T-helper 1 cell treated with Interleukin-12 subunit alpha and Interleukin-12 subunit beta and Interleukin-4 antibody, amounts not matched to agents 30 μg/mL and 1 μg/mL, for 36 hours (primary cell): Measurements from ENCODE around the gene PRXL2B.
A peak's percentile ranks its signal among the peaks of the same experiment; 100 is the strongest.

Experiments
- H3K27ac Mint-ChIP-seq: one replicate; pipeline ENCODE4 v1.8.0; 2021; ENCODE audit warnings: mild to moderate bottlenecking, mixed read lengths
- H3K27me3 Mint-ChIP-seq: one replicate; pipeline ENCODE4 v1.8.0; 2021; ENCODE audit warnings: low read depth, mixed read lengths
- H3K36me3 Mint-ChIP-seq: one replicate; pipeline ENCODE4 v1.8.0; 2021; ENCODE audit warnings: low read depth, mixed read lengths
- H3K4me1 Mint-ChIP-seq: one replicate; pipeline ENCODE4 v1.8.0; 2021; ENCODE audit warnings: low read depth, mixed read lengths
- H3K4me3 Mint-ChIP-seq: one replicate; pipeline ENCODE4 v1.8.0; 2021; ENCODE audit warnings: mild to moderate bottlenecking, moderate library complexity, mixed read lengths
- H3K9me3 Mint-ChIP-seq: one replicate; pipeline ENCODE4 v1.8.0; 2021; ENCODE audit warnings: mixed read lengths

PRXL2B gene

DNA sequence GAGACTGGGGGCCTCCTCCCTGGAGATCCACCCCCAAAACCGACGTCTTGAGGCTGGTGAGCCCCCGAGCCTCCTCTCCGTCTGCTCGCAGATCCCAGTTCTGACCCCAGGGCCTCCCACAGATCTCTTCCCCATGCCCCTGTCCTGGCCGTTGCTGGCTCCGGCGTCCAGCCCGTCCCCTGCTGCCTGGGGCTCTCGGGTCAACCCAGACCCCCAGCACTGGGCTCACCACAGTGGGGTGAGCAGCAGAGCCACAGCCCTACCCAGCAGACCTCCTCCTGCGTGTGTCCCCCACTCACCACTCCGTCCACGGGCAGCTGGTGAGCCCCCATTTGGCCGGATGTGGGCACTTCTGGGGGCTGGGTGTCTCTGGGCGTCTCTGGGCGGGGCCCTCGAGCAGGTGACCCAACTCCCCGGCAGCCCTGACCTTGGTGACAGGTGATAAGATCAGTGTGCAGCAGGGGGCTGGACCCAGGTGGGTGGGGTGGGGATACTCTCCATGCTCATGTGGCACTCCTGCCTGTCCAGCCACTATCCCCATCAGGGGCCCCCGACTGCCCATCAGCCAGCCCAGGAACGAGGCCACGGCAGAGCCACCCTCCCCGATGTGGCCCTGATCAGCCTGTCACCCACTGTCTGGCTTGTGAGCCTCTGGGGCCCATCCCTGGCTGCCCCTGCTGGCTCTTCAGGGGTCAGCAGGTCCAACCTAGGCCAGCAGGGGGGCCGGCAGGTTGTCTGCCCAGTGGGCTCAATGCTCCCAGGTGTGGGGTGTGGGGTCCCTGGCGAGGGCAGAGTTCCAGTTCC is 29.7 kb upstream of the PRXL2B start:
- Mint-ChIP-seq H3K36me3 (peaks cover 26% of the 10 kb centered on the region), H3K27me3 (no peaks in the 10 kb centered on the region), H3K4me3 (peak overlapping the region; percentile 92), H3K4me1 (peaks cover 21% of the 10 kb centered on the region), H3K27ac (peak overlapping the region; percentile 99), H3K9me3 (no peaks in the 10 kb centered on the region)

DNA sequence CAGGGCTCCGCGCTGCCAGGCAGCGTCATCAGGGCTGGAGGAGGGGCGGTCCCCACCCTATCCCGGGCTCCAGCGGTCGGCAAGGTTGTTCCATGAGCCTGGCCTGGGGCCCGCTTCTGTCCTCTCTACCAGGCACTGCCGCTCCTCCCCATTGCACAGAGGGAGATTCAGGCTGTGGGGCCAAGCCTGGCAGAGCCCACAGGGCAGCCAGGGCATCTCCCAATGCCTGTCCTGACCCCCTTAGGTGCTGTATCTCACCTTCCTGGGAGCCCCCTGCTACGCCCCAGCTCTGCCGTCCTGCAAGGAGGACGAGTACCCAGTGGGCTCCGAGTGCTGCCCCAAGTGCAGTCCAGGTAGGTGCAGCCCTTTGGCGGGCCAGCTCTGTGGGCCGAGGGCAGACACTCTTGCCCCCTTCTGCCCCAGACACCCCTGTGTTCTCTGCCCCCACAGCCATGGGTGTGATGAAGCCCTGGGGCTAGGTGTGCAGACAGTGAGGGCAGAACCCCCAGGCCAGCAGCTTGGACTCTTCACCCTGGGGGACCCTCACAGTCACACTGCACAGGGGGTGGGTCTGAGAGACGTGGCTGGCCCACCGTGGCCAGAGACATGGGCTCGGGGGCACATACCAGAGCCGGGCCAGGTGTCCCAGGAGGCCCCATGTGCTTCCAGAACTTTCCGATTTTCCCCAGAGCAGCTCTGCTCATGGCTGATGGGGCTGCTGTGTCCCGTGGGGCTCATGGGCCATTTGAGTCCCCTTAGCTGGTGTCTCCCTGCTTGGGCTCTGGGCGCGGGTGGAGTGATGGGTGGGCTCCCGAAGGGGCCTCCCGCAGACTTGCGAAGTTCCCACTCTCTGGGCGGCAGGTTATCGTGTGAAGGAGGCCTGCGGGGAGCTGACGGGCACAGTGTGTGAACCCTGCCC is 28.8 kb upstream of the PRXL2B start:
- Mint-ChIP-seq H3K4me1 (peaks cover 21% of the 10 kb centered on the region), H3K36me3 (peaks cover 26% of the 10 kb centered on the region), H3K27ac (peak overlapping the region; percentile 99), H3K9me3 (no peaks in the 10 kb centered on the region), H3K27me3 (no peaks in the 10 kb centered on the region), H3K4me3 (peak overlapping the region; percentile 92)

DNA sequence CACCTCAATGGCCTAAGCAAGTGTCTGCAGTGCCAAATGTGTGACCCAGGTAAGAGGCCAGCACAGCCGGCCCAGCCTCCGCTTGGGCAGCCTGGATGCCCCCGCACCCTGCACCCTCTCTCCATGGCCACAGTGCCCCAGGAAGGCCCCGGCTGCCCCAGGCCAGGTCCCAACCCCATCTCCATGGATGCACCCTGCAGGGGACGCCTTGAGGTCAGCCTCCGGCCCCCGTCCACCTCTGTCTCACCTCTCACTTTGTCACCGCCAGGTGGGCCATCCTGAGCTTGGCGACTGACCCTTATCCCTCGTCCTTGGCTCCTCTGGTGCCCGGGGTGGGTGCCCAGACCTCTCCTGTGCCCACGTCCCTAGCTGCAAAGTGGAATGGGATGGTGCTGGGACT is 28.2 kb upstream of the PRXL2B start:
- Mint-ChIP-seq H3K9me3 (no peaks in the 10 kb centered on the region), H3K4me3 (peak overlapping the region; percentile 92), H3K27me3 (no peaks in the 10 kb centered on the region), H3K4me1 (peaks cover 21% of the 10 kb centered on the region), H3K27ac (peak overlapping the region; percentile 71), H3K36me3 (peaks cover 28% of the 10 kb centered on the region)

DNA sequence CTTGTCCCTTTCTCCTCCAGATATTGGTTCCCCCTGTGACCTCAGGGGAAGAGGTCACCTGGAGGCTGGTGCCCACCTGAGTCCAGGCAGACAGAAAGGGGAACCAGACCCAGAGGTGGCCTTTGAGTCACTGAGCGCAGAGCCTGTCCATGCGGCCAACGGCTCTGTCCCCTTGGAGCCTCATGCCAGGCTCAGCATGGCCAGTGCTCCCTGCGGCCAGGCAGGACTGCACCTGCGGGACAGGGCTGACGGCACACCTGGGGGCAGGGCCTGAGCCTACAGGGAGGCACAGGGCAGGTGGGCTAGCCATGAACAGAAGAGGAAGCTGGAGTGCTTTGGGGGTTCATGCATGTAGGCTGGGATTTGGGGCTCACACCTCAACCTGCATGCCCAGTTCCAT is 27.7 kb upstream of the PRXL2B start:
- H3K4me1 Mint-ChIP-seq: peaks cover 21% of the 10 kb centered on the region
- no peaks in the 10 kb centered on the region for H3K9me3 Mint-ChIP-seq
- H3K36me3 Mint-ChIP-seq: peaks cover 28% of the 10 kb centered on the region
- H3K27me3 Mint-ChIP-seq: no peaks in the 10 kb centered on the region
- H3K27ac Mint-ChIP-seq: peak overlapping the region; percentile 71
- H3K4me3 Mint-ChIP-seq: peak overlapping the region; percentile 67

DNA sequence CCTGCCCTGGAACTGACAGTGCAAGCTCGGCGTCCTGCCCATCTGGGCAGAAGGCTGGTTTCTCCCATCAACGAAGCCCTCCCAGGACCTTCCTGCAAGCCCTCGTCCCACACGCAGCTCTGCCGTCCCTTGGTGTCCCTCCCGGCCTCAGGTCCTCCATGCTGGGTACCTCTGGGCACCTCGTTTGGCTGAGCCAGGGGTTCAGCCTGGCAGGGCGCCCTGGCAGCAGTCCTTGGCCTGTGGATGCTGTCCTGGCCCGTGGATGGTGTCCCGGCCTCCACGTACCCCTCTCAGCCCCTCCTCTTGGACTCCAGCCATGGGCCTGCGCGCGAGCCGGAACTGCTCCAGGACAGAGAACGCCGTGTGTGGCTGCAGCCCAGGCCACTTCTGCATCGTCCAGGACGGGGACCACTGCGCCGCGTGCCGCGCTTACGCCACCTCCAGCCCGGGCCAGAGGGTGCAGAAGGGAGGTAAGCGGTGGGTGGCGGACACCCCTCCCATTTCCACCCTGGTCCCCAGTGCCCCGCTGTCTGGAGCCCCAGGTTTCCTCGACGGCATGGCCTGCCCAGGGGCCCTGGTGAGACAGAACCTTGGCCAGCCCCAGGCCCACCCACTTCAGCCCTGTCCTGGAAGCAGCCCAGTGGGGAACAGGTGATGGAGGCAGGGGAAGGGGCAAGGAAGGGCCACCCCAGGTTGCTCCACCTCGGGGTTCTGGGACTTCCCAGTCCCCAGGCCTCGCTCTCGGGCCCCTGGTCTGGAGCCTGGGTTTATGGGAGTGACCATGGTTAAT is 26.9 kb upstream of the PRXL2B start:
- Mint-ChIP-seq H3K27me3 (no peaks in the 10 kb centered on the region), H3K27ac (no peak overlapping the region), H3K36me3 (peaks cover 26% of the 10 kb centered on the region), H3K9me3 (no peaks in the 10 kb centered on the region), H3K4me3 (no peak overlapping the region), H3K4me1 (peaks cover 13% of the 10 kb centered on the region)

DNA sequence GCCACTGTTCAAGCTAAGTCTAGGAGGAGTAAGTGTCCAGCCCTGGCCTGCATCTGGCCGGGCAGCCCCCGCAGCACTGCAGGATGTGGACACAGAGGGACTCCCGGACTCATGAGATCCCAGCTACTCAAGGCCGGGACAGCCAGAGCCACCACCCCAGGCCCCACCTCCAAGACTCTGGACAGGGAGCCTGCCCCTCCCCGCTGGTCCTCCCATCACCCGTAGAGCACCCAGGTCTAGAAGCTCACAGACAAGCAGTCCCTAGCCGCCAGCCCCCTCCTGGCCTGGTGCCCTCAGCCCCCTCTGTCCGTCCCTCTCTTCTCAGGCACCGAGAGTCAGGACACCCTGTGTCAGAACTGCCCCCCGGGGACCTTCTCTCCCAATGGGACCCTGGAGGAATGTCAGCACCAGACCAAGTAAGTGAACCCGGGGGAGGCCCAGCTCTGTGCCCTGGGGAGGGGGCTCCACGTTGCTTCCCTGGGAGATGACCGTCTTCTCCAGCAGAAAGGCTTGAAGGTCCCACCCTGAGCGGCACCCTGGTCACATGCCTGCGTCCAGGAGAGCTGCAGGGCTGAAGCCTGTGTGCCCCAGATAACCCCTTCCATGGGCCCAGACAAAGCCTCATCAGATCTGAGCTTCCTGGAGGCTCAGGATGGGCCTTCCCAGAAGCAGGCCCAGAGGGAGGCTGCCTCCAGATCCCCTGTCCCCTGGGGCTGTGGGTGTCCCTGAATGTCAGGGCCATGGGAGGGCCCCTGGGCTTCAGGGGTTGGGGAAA is 26.1 kb upstream of the PRXL2B start:
- Mint-ChIP-seq H3K9me3 (no peaks in the 10 kb centered on the region), H3K27ac (no peak overlapping the region), H3K4me1 (peaks cover 9% of the 10 kb centered on the region), H3K27me3 (no peaks in the 10 kb centered on the region), H3K4me3 (no peak overlapping the region), H3K36me3 (peaks cover 23% of the 10 kb centered on the region)

DNA sequence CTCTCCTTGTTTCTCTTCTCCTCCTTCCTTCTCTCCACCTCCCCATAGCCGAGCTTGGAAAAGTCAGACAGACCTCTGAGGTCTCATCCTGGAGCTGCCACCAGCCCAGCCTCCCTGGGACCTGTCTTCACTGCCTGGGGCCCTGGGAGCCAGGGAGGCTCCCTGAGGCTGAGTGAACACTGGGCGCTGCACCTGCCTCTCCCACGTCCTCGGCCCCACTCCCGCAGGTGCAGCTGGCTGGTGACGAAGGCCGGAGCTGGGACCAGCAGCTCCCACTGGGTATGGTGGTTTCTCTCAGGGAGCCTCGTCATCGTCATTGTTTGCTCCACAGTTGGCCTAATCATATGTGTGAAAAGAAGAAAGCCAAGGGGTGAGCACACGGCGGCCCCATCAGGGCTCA is 25.1 kb upstream of the PRXL2B start:
- Mint-ChIP-seq H3K4me1 (peaks cover 5% of the 10 kb centered on the region), H3K9me3 (no peaks in the 10 kb centered on the region), H3K4me3 (peak overlapping the region; percentile 22), H3K36me3 (peaks cover 20% of the 10 kb centered on the region), H3K27me3 (no peaks in the 10 kb centered on the region), H3K27ac (no peak overlapping the region)

DNA sequence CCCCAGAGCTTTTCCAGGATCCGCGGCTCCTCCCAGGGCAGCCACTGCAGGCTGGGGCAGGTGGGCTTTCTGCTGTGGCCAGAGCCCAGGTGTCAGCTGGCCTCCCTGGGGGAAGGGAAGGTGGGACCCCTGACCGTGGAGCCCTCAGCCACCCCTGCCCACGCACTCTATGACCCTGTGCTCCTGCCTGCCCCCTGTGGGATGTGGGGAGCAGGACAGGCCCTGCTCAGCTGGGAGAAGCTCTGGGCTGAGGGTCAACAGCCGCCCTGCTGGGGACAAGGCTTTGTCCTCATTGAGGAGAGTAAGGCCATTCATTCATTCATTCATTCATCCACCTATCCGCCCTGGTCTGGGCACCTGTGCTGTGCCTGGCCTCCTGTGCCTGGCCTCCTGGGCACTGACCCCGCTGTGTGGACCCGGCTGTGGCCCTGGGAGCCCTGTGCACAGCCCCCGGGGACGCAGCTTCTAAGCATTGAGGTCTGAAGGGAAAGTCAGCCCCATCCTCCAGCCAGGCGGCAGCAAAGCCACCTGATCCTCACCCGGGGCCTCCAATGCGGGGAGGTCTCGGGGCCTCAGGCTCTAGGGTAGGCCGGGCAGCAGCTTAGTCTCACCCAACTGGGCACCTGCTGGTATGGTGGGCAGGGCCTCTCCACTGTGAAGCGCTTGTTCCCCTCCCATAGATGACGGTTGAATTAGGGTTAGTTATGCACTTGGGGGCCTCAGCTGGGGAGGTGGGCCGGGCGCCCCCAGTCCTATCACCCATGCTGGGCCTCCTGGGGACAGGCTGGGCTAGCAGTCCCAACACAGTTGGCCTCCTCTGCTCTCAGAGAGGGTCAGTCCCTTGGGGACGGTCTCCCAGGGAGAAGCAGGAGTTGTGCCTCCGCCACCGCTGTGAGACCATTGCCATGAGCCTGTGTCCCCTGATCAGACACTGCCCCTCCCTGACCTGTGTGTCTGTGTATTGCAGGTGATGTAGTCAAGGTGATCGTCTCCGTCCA is 24.4 kb upstream of the PRXL2B start:
- Mint-ChIP-seq H3K27ac (no peak overlapping the region), H3K4me3 (no peak overlapping the region), H3K27me3 (no peaks in the 10 kb centered on the region), H3K9me3 (no peaks in the 10 kb centered on the region), H3K36me3 (peaks cover 16% of the 10 kb centered on the region), H3K4me1 (peaks cover 5% of the 10 kb centered on the region)

DNA sequence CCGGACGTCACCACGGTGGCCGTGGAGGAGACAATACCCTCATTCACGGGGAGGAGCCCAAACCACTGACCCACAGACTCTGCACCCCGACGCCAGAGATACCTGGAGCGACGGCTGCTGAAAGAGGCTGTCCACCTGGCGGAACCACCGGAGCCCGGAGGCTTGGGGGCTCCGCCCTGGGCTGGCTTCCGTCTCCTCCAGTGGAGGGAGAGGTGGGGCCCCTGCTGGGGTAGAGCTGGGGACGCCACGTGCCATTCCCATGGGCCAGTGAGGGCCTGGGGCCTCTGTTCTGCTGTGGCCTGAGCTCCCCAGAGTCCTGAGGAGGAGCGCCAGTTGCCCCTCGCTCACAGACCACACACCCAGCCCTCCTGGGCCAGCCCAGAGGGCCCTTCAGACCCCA is 23.4 kb upstream of the PRXL2B start:
- H3K36me3 Mint-ChIP-seq: peaks cover 10% of the 10 kb centered on the region
- no peak overlapping the region for H3K4me3 Mint-ChIP-seq
- peaks cover 3% of the 10 kb centered on the region for H3K4me1 Mint-ChIP-seq
- H3K27me3 Mint-ChIP-seq: no peaks in the 10 kb centered on the region
- H3K27ac Mint-ChIP-seq: no peak overlapping the region
- H3K9me3 Mint-ChIP-seq: no peaks in the 10 kb centered on the region

DNA sequence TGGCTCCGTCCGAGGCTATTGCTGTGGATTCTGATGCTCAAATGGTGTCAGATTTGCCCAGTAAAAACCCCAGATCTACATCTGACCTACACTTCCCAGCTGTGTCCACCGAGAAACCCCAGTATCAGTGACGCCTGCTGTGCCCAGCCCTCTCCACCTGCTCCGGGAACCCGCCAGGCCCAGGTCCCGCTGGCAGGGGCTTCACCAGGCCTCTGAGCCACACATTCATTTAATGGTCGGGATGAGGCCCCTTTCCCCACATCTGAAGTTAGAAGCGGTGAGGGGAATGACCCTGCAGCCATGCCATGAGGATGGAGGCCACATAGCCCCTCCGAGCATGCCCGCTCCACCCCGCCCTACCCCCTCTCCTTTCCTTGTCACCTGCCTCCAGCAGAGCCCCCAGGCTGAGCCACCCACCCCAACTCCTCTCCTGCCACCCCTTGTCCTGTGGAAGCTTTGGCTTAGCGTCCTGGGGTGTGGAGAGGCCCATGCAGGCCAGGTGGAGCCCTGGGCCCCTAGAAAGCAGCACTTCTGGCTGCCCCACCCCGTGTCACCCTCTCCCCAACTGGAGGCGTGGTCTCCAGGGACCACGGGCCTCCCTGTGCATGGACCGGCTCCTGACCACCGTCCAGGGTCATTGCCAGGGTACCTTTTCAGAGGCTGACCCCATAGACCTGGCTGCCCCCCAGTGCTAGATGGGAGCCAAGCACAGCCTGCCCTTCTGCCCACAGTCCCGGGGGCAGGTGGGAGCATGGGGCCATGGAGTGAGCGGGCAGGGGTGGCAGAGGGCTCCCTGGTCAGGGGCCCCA is 22.4 kb upstream of the PRXL2B start:
- no peaks in the 10 kb centered on the region for H3K9me3 Mint-ChIP-seq
- no peak overlapping the region for H3K27ac Mint-ChIP-seq
- H3K4me1 Mint-ChIP-seq: no peaks in the 10 kb centered on the region
- no peak overlapping the region for H3K4me3 Mint-ChIP-seq
- H3K27me3 Mint-ChIP-seq: no peaks in the 10 kb centered on the region
- H3K36me3 Mint-ChIP-seq: peaks cover 6% of the 10 kb centered on the region

DNA sequence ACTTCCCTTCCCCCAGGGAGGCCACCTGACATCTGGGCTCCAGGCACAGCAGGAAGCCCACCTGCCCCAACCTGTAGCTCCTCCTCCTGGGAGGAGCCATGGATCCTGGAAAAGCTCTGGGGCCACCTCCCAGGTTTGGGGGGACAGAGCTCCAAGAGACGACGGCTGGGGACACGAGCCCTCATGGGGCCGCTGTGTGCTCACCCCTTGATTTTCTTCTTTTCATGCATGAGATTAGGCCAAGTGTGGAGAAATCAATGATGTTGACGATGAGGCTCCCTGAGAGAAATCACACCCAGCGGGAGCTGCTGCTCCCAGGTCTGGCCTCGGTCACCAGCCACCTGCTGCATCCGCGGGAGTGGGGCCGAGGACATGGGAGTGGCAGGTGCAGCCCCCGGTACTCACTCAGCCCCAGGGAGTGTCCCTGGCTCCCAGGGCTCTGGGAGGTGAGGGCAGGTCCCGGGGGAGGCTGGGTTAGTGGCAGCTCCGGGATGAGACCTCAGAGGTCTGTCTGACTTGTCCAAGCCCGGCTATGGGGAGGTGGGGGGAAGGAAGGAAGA is 21.7 kb upstream of the PRXL2B start:
- peaks cover 7% of the 10 kb centered on the region for H3K36me3 Mint-ChIP-seq
- no peak overlapping the region for H3K4me3 Mint-ChIP-seq
- H3K27ac Mint-ChIP-seq: peak overlapping the region; percentile 65

More for the DNA sequence above, 21.7 kb upstream of the PRXL2B start:
- Mint-ChIP-seq H3K27me3 (no peaks in the 10 kb centered on the region), H3K9me3 (no peaks in the 10 kb centered on the region), H3K4me1 (no peaks in the 10 kb centered on the region)
